Central memory CD8-positive, alpha-beta T cell (primary cell): Measurements from ENCODE around the gene TENM3.

Experiments
- ATAC-seq: fragments of 150-1000 bp; cut with Tn5 transposase; replicated peaks from 2 replicates; pipeline ENCODE4 v1.10.0; 2022; ENCODE audit warnings: mild to moderate bottlenecking, moderate FRiP score, moderate number of reproducible peaks; ENCODE audit not compliant: poor library complexity, severe bottlenecking; ENCODE audit errors: extremely low read depth
- DNase-seq, 2 donors: peaks; one replicate each; pipeline ENCODE4 v3.0.0; 2021; ENCODE audit warnings: low spot score in 2 of 2
- H3K27ac Mint-ChIP-seq: one replicate; pipeline ENCODE4 v1.8.0; 2022; ENCODE audit warnings: low read depth, mild to moderate bottlenecking, moderate library complexity, mixed read lengths
- H3K27me3 Mint-ChIP-seq: one replicate; pipeline ENCODE4 v1.8.0; 2022; ENCODE audit warnings: mixed read lengths
- H3K36me3 Mint-ChIP-seq: one replicate; pipeline ENCODE4 v1.8.0; 2022; ENCODE audit warnings: mild to moderate bottlenecking, moderate library complexity, mixed read lengths; ENCODE audit not compliant: insufficient read depth
- H3K4me1 Mint-ChIP-seq: one replicate; pipeline ENCODE4 v1.8.0; 2022; ENCODE audit warnings: mixed read lengths
- H3K4me3 Mint-ChIP-seq: one replicate; pipeline ENCODE4 v1.8.0; 2022; ENCODE audit warnings: mild to moderate bottlenecking, moderate library complexity, mixed read lengths
- H3K9me3 Mint-ChIP-seq: one replicate; pipeline ENCODE4 v1.8.0; 2022; ENCODE audit warnings: mixed read lengths

The TENM3 gene

DNA sequence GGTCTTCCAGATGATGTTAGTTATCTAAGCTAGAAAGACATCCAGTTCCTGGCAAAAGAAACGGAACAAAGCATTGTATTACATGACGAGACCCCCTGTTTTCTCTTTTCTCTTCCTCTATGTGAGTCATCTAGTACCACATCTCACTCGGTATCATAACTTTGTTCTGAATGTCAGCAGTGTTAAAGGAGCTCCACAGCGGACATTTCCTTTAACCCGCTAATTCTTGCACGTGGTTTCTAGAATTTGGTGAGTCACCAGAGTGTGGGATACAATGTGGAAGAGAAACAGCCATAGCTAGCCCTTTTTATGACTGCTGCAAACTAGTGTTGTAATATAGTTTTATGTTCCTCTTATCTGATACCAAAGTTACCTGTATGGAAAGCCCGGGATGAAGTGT is 243.7 kb downstream of the TENM3 start:
- H3K27ac Mint-ChIP-seq = no peak overlapping the region
- no peak for ATAC-seq
- no peaks in the 10 kb centered on the region for H3K4me1 Mint-ChIP-seq
- H3K36me3 Mint-ChIP-seq = no peaks in the 10 kb centered on the region
- H3K27me3 Mint-ChIP-seq = peaks cover 31% of the 10 kb centered on the region
- DNase-seq = no peak
- no peak overlapping the region for H3K4me3 Mint-ChIP-seq
- H3K9me3 Mint-ChIP-seq = peaks cover 5% of the 10 kb centered on the region

DNA sequence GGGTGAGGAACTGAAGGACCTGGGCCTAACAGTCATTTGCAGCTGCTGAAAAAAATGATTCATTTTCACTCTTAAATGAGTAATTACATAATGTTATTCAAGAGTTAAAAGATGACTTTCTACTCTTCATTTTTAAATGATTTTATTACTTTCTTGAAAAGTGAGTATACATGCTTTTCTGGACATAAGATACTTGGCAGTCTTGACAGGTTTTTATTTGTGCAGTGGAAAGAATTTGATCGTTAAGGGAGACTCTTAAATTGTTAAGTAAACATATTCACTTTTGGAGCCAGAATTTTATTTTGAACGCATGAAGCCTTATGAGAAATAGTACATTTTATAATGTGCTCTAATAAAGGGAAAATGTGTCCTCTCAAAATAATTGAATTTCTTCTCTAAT is 245.7 kb downstream of the TENM3 start:
- Mint-ChIP-seq H3K27ac (no peak overlapping the region), H3K9me3 (peaks cover 5% of the 10 kb centered on the region), H3K4me1 (no peaks in the 10 kb centered on the region), H3K27me3 (peaks cover 33% of the 10 kb centered on the region), H3K4me3 (no peak overlapping the region), H3K36me3 (no peaks in the 10 kb centered on the region)
- no peak for ATAC-seq
- DNase-seq = no peak

DNA sequence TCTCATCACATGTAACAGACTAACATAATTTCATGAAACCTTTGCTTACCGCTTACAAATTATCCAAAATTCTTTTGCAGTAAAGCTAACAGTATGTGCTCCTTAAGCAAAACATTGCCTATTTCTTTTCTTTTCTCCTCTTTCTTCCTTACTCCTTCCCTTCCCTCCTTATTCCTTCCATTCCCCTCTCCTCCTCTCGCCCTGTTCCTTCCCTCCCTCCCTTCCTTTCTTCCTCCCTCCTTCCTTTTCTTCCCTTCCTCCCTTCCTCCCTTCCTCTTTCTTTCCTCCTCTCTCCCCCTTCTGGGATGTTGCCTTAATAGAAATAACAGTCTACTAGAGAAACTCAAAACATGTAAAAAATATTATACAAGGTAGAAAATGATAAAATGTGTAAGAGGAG is 246.4 kb downstream of the TENM3 start:
- no peak overlapping the region for H3K4me3 Mint-ChIP-seq
- no peak for ATAC-seq
- no peaks in the 10 kb centered on the region for H3K4me1 Mint-ChIP-seq
- H3K27me3 Mint-ChIP-seq = peaks cover 33% of the 10 kb centered on the region
- H3K9me3 Mint-ChIP-seq = peaks cover 5% of the 10 kb centered on the region
- H3K36me3 Mint-ChIP-seq = no peaks in the 10 kb centered on the region
- DNase-seq = no peak
- H3K27ac Mint-ChIP-seq = no peak overlapping the region

DNA sequence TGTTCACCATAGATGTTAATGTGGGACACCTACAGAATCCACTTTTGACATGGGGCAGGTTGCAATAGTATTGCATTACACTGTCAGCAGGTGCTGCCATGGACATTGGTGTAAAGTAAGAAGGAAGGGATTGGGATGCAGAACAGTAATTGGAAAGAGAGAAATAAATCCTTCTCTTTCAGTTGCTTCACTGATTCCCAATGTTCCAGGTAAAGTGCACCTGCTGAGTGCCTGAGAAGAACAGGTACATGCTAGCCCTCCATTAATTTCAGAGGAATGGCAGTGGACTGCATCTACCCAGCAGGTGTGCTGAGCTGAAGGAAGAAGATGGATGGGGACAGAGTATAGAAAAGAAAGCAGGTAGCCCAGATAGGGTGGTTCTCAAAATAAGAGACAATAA is 248.5 kb downstream of the TENM3 start:
- ATAC-seq (no peak), DNase-seq (no peak)
- H3K9me3 Mint-ChIP-seq = no peaks in the 10 kb centered on the region
- H3K4me3 Mint-ChIP-seq = no peak overlapping the region
- no peaks in the 10 kb centered on the region for H3K36me3 Mint-ChIP-seq
- no peak overlapping the region for H3K27ac Mint-ChIP-seq
- no peaks in the 10 kb centered on the region for H3K4me1 Mint-ChIP-seq
- H3K27me3 Mint-ChIP-seq = peaks cover 20% of the 10 kb centered on the region

DNA sequence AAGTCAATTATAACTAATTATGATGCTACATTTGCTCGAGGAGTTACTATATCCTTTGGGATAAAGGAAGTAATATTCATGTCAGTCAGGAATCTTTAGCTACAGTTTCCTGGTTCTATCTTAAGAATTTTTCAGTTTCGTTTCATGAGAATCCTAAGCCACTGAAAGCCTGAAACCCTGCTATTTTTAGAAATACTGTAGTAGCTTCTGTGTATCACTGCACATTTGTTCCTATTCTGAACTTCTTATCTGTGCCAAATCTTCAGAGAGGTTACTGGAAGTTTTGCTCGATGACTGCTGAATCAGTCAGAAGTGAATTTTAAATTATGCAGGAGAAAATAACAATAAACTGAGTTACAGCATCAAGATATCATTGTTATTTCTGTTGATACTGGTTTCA is 249.2 kb downstream of the TENM3 start:
- peaks cover 20% of the 10 kb centered on the region for H3K27me3 Mint-ChIP-seq
- ATAC-seq (no peak), DNase-seq (no peak)
- no peak overlapping the region for H3K4me3 Mint-ChIP-seq
- H3K4me1 Mint-ChIP-seq = no peaks in the 10 kb centered on the region
- no peaks in the 10 kb centered on the region for H3K9me3 Mint-ChIP-seq
- no peaks in the 10 kb centered on the region for H3K36me3 Mint-ChIP-seq
- H3K27ac Mint-ChIP-seq = no peak overlapping the region

DNA sequence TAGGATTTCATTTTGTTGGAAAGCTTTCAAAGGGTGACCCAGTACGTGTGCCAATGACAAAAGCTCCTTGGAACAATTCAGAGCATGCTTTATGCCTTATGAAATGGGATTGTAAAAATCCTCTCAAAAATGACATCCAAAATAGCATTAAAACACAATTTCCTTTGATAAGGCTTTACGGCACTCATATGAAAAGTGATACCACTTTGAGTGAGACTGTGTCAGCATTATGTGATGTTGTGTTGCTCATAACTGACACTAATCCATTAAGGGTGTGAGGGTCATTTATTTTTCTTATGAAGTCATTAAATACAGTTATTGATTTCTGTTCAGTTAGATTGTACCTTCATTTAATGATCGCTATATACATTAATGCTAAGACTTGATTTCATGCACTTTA is 250.2 kb downstream of the TENM3 start:
- Mint-ChIP-seq H3K4me3 (no peak overlapping the region), H3K4me1 (no peaks in the 10 kb centered on the region), H3K36me3 (no peaks in the 10 kb centered on the region), H3K27ac (no peak overlapping the region), H3K27me3 (peaks cover 20% of the 10 kb centered on the region), H3K9me3 (no peaks in the 10 kb centered on the region)
- DNase-seq (no peak), ATAC-seq (no peak)

DNA sequence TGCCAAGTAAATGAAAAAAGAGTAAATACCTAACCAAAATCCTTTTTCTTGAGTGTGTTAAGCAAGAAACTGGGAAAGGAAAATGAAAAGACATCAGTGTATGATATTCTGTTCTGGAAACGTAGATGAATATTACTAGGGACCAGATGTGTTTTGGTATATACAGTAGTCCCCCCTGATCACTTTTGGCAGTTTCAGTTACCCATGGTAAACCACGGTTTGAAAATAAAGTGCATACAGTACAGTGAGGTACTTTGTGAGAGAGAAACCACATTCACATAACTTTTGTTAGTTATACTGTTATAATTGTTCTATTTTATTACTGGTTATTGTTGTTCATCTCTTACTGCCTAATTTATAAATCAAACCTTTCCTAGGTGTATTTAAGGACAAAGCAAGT is 250.9 kb downstream of the TENM3 start:
- Mint-ChIP-seq H3K27me3 (peaks cover 24% of the 10 kb centered on the region), H3K9me3 (no peaks in the 10 kb centered on the region), H3K36me3 (no peaks in the 10 kb centered on the region), H3K27ac (no peak overlapping the region), H3K4me3 (no peak overlapping the region), H3K4me1 (no peaks in the 10 kb centered on the region)
- ATAC-seq = no peak
- DNase-seq = no peak

DNA sequence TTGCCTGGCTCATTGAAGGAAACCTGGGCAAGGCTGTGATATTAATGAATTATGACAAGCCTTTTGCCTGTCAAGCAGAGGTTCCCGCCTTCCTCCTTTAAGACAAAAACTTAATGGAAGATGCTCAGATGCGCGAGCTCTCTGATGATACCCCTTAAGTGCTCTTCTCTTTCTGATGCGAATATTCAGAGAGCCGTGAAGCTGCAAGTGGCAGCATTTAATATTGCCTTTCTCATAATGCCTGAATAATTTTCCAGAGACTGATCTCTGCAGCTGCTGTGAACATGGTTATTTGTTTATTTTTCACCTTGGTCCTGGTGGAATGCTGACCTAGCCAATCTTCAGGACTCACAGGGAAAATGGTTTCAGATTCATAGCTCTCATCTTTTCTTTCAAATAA is 251.8 kb downstream of the TENM3 start:
- DNase-seq (no peak), ATAC-seq (no peak)
- Mint-ChIP-seq H3K36me3 (no peaks in the 10 kb centered on the region), H3K27ac (no peak overlapping the region), H3K4me3 (no peak overlapping the region), H3K4me1 (no peaks in the 10 kb centered on the region), H3K27me3 (peaks cover 30% of the 10 kb centered on the region), H3K9me3 (no peaks in the 10 kb centered on the region)

DNA sequence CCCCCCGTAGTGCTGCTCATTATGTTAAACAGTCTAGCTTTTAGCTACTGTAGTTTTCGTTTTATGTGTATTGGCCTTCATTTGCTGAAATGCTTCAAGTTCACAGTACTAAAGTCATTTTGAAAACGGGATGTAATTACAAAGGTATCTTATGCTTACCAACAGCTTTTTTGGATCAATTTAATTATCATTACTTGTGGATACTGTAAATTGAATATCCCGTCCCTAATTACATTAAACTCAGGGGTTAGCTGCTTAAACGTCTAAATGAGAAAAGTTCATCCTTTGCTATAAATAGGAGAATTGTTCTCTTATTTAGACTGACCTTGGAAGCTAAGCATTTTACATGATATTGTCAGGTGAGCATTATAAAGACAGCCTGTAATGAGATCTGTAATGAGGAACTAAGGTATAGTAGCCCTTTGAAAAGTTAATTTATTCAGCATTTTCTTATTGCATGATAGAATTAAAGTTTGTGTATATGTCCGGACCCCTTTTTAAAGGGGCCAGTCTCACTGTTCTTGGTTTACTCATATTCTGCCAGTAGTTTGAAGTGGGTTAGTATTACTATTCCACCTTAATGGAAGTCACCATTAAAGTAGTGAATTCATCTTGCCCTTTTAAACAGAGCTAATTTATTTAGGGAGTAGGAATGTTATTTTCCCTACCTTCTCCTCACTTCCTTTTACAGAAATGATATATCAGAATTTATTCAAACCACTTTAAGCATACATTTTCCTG is 252.6 kb downstream of the TENM3 start:
- Mint-ChIP-seq H3K9me3 (no peaks in the 10 kb centered on the region), H3K4me3 (no peak overlapping the region), H3K36me3 (no peaks in the 10 kb centered on the region), H3K4me1 (no peaks in the 10 kb centered on the region), H3K27me3 (peaks cover 31% of the 10 kb centered on the region), H3K27ac (no peak overlapping the region)
- DNase-seq (no peak), ATAC-seq (no peak)

DNA sequence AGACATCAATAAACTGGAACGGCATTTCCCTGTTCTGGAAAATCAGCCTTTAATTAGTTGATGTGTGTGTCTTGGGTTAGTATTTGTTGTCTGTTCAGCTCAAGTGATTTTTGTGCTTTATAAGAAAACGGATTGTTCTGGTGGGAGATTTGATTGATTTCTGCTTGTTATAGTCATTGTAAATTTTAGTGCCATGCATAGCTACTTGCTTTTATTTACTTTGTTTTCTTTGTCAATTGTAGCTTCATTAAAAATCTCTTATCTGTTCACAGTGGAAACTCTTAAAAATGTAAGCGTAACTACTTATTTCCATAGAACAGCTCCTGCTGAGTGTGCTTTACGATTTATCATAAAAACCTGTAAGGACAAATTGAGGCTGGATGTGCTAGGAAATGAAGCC is 253.2 kb downstream of the TENM3 start:
- no peak for ATAC-seq
- H3K36me3 Mint-ChIP-seq = no peaks in the 10 kb centered on the region
- DNase-seq = no peak
- H3K27ac Mint-ChIP-seq = no peak overlapping the region
- H3K4me3 Mint-ChIP-seq = no peak overlapping the region
- H3K27me3 Mint-ChIP-seq = peaks cover 29% of the 10 kb centered on the region
- H3K4me1 Mint-ChIP-seq = no peaks in the 10 kb centered on the region
- H3K9me3 Mint-ChIP-seq = no peaks in the 10 kb centered on the region

DNA sequence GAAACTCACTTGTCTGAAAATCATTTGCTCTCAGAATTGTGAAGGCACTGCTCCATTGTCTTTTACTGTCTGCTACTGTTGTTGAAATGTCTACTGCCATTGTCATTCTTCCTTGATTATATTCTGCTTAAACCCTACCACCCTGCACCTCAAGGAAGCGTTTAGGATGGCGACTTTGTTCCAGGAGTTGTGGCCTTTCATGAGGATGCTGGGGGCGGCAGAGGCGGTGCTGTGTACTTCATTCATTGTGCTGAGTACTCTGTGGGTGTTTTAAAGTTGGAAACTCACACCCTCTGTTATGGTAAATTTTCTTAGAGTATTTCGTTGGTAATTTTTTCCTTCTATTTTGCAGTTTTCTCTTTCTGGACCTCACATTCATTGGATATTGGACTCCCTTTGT is 258.9 kb downstream of the TENM3 start:
- Mint-ChIP-seq H3K9me3 (no peaks in the 10 kb centered on the region), H3K27me3 (peaks cover 46% of the 10 kb centered on the region), H3K4me1 (no peaks in the 10 kb centered on the region), H3K27ac (no peak overlapping the region), H3K36me3 (no peaks in the 10 kb centered on the region), H3K4me3 (no peak overlapping the region)
- DNase-seq (no peak), ATAC-seq (no peak)

DNA sequence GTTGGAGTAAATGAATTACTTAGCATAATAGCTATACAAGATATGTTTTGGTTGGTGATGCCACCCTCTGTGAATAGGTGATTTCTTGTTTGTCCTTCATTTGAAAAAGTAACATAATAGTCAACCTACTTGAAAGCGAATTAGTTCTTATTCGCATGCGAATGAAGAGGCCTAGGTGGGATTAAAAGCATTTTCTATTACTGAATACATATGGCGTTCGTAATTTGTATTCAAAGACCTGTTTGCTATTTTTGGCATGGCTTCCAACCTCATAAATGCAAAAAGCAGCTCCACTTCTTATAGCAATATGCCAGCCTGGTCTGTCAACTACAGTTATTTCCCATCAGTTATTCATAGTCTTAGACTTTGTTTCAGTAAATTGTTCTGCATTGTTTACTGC is 261.3 kb downstream of the TENM3 start:
- H3K27ac Mint-ChIP-seq = no peak overlapping the region
- DNase-seq (no peak), ATAC-seq (no peak)
- no peak overlapping the region for H3K4me3 Mint-ChIP-seq
- no peaks in the 10 kb centered on the region for H3K4me1 Mint-ChIP-seq
- H3K36me3 Mint-ChIP-seq = no peaks in the 10 kb centered on the region
- peaks cover 38% of the 10 kb centered on the region for H3K27me3 Mint-ChIP-seq
- H3K9me3 Mint-ChIP-seq = no peaks in the 10 kb centered on the region

DNA sequence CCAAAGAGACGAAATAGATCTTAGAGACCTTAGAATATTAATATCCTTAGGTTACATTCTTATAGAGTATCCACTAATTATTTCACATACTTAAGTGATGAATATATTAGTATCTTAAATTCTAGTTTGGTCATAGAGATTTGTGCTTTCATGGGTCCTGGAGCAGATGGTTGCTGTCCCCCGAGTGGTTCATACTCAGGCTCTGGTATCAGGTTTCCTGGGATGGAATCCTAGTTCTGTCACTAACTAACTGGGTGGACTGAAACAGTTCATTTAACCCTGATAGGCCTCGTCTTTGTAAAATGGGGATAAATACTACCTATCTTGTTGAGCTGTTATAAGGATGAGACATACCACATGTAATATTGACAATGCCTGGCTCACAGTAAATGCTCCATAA is 264.6 kb downstream of the TENM3 start:
- Mint-ChIP-seq H3K4me1 (no peaks in the 10 kb centered on the region), H3K4me3 (no peak overlapping the region), H3K27ac (no peak overlapping the region), H3K9me3 (no peaks in the 10 kb centered on the region), H3K36me3 (no peaks in the 10 kb centered on the region), H3K27me3 (peaks cover 24% of the 10 kb centered on the region)
- DNase-seq (no peak), ATAC-seq (no peak)

DNA sequence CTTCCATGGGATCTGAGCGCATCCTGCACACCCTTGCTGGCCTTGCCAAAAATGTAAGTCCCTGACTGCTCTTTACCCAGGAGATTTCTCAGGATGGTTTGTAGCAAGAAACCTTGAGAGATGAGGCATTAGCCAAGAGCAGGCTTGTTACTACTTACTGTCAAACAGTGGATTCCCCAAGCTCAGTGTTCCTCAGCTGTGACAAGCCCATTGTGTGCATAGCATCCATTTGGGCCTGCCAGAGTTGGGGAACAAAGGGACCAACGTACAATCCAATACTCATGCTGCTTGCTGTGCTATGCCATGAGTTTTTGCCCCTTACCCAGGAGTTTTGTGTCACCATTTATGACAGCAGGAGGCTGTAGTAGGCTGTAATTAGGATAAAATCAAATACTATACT is 267.6 kb downstream of the TENM3 start:
- H3K4me1 Mint-ChIP-seq = no peaks in the 10 kb centered on the region
- no peaks in the 10 kb centered on the region for H3K9me3 Mint-ChIP-seq
- no peak overlapping the region for H3K4me3 Mint-ChIP-seq
- H3K36me3 Mint-ChIP-seq = no peaks in the 10 kb centered on the region
- DNase-seq (no peak), ATAC-seq (no peak)
- H3K27me3 Mint-ChIP-seq = peaks cover 8% of the 10 kb centered on the region
- no peak overlapping the region for H3K27ac Mint-ChIP-seq
